Stomach (tissue), 9 donors: Measurements from ENCODE around the gene TH. TPM values are rescaled to one million over a fixed set of nuclear protein-coding genes. Genes with fewer than 3 reads are reported as not detected.
A peak's percentile ranks its signal among the peaks of the same experiment; 100 is the strongest.

Experiments
- DNase-seq, 2 donors: peaks; one replicate each; pipeline versions ENCODE4 v3.0.0 to v3.0.0-alpha.2; 2013 to 2019
- H3K27ac ChIP-seq, 5 donors: fragments of 200-600 bp in 4 of 5; sonication (generic) in 4 of 5; one replicate each; pipeline ENCODE4 v1.5.1; 2013 to 2019; ENCODE audit warnings: mild to moderate bottlenecking in 1 of 5, moderate library complexity in 1 of 5
- H3K27me3 ChIP-seq, 3 donors: fragments of 200-600 bp; sonication (generic); one replicate each; pipeline ENCODE4 v1.5.1; 2017 to 2019; ENCODE audit warnings: mixed run types in 1 of 3
- H3K36me3 ChIP-seq, 4 donors: fragments of 200-600 bp; sonication (generic); 1 replicate in 3 of 4; 2 replicates in 1 of 4; pipeline ENCODE4 v1.5.1; 2016 to 2019
- H3K4me1 ChIP-seq, 4 donors: fragments of 200-600 bp; sonication (generic); one replicate each; pipeline ENCODE4 v1.5.1; 2016 to 2019
- H3K4me3 ChIP-seq, 4 donors: fragments of 200-600 bp; sonication (generic) in 3 of 4; one replicate each; pipeline ENCODE4 v1.5.1; 2016 to 2019; ENCODE audit warnings: mild to moderate bottlenecking in 1 of 4
- H3K9me3 ChIP-seq, 4 donors: fragments of 200-600 bp; sonication (generic); one replicate each; pipeline ENCODE4 v1.5.1; 2016 to 2019
- CTCF ChIP-seq, 7 experiments: fragments of 450-650 bp in 4 of 7; fragments of 200-600 bp in 3 of 7; sonication (generic) in 3 of 7; IDR thresholded peaks; one replicate each; pipeline ENCODE4 v1.5.1; 2016 to 2019; ENCODE audit warnings: antibody characterized with exemption in 7 of 7, control low read depth in 2 of 7, mild to moderate bottlenecking in 1 of 7
- EP300 ChIP-seq: sonication (generic); formaldehyde crosslinking; IDR thresholded peaks from one replicate; pipeline ENCODE4 v1.6.1; 2017; ENCODE audit warnings: antibody characterized with exemption
- POLR2A ChIP-seq, 4 donors: fragments of 450-650 bp; IDR thresholded peaks; one replicate each; pipeline ENCODE4 v1.6.1; 2016; ENCODE audit warnings: antibody characterized with exemption in 4 of 4, control low read depth in 2 of 4, mild to moderate bottlenecking in 1 of 4, moderate library complexity in 1 of 4
- POLR2AphosphoS5 ChIP-seq, 3 donors: sonication (generic); formaldehyde crosslinking; IDR thresholded peaks; one replicate each; pipeline ENCODE4 v1.6.1; 2016; ENCODE audit warnings: antibody characterized with exemption in 3 of 3
- WGBS, 5 donors: extraction: QIAGEN DNeasy Blood & Tissue Kit in 3 of 5; methylation state at CpG; one replicate each; pipeline versions ENCODE4 v1.1.5 to v1.1.7; 2013 to 2018; 5-methylcytosine and 5-hydroxymethylcytosine counted together
- intact Hi-C: fragments of 100-400 bp; cut with DNase I; formaldehyde crosslinking; loops from one replicate; pipeline ENCODE4 v1.15.1; 2023; ENCODE audit warnings: low total_unique reads
- polyA plus RNA-seq, 3 donors: library from polyadenylated mRNA; stranded (reverse); fragments of 200-250 nt; gene quantifications; one replicate each; pipeline ENCODE4 v1.2.3, GENCODE V29; 2013
- total RNA-seq, 5 donors: library from RNA; depleted of rRNA; stranded (reverse); fragments of >200 nt; gene quantifications; one replicate each; pipeline versions ENCODE4 v1.1.0 to v1.2.3, GENCODE V29; 2014 to 2016
- donor health status: healthy with polysubstance abuse.
- donor health status: Bipolar disorder and iron deficiency.
- donor health status: healthy.

Gene TH
- total and polyA plus RNA-seq, 8 donors: 0.13 to 1.7 TPM; not detected in 6

GRCh38 chr11:2209370-2209801, 37.8 kb upstream of the TH start:
- intact Hi-C loops: no loop called here
- Histone ChIP-seq H3K36me3 (no peaks in the 10 kb centered on the region), H3K4me1 (peaks cover 6 to 47% (median 33%) of the 10 kb centered on the region in 4 donors), H3K27ac (peak overlapping the region in 3 of 5 donors; percentile 54 to 72 (median 58)), H3K9me3 (peaks cover 0 to 7% (median 5%) of the 10 kb centered on the region in 4 donors), H3K27me3 (peaks cover 0 to 16% (median 0%) of the 10 kb centered on the region in 3 donors), H3K4me3 (no peak overlapping the region)
- no peak for TF ChIP-seq EP300
- TF ChIP-seq POLR2A (IDR thresholded peaks at IDR 0.05): no peak
- no peak for TF ChIP-seq CTCF (IDR thresholded peaks at IDR 0.05)
- no peak for TF ChIP-seq POLR2AphosphoS5 (IDR thresholded peaks at IDR 0.05)
- 80 to 93% (median 89%) methylated on average over 9 to 11 of the region's 11 CpGs for WGBS, 5 donors
- no peak for DNase-seq

GRCh38 chr11:2208691-2209369, 37.2 kb upstream of the TH start:
- TF ChIP-seq CTCF (IDR thresholded peaks at IDR 0.05) (peak in 2 of 7 experiments; percentile 31 to 45), EP300 (no peak)
- H3K36me3 ChIP-seq: no peaks in the 10 kb centered on the region
- no peak overlapping the region for H3K4me3 ChIP-seq
- H3K27me3 ChIP-seq: peaks cover 0 to 16% (median 0%) of the 10 kb centered on the region in 3 donors
- intact Hi-C loops: no loop called here
- H3K4me1 ChIP-seq: peaks cover 6 to 49% (median 35%) of the 10 kb centered on the region in 4 donors
- DNase-seq: peak; percentile 64 to 85
- H3K27ac ChIP-seq: peak overlapping the region in 3 of 5 donors; percentile 54 to 72 (median 58)
- 38 to 90% (median 51%) methylated on average over 11 to 24 of the region's 24 CpGs for WGBS, 5 donors
- peaks cover 0 to 7% (median 5%) of the 10 kb centered on the region in 4 donors for H3K9me3 ChIP-seq

- WGBS, 5 donors: 72 to 88% (median 76%) methylated on average over 22 to 24 of the region's 24 CpGs
- Histone ChIP-seq H3K27me3 (peaks cover 0 to 16% (median 0%) of the 10 kb centered on the region in 3 donors), H3K9me3 (peaks cover 0 to 7% (median 5%) of the 10 kb centered on the region in 4 donors), H3K36me3 (no peaks in the 10 kb centered on the region), H3K4me3 (no peak overlapping the region), H3K27ac (peak overlapping the region in 2 of 5 donors; percentile 2 to 72), H3K4me1 (peaks cover 8 to 51% (median 42%) of the 10 kb centered on the region in 4 donors)
- DNase-seq: peak in 1 of 2 donors; percentile 19
- TF ChIP-seq CTCF (IDR thresholded peaks at IDR 0.05): no peak
- no peak for TF ChIP-seq POLR2A (IDR thresholded peaks at IDR 0.05)
- no peak for TF ChIP-seq EP300
- no peak for TF ChIP-seq POLR2AphosphoS5 (IDR thresholded peaks at IDR 0.05)
- intact Hi-C loops: no loop called here
Observed at GRCh38 chr11:2207773-2208621, 36.4 kb upstream of the TH start.

- DNase-seq: peak in 1 of 2 donors; percentile 20
- no peak overlapping the region for H3K27ac ChIP-seq
- H3K9me3 ChIP-seq: peaks cover 0 to 7% (median 5%) of the 10 kb centered on the region in 4 donors
- H3K4me1 ChIP-seq: peaks cover 15 to 55% (median 48%) of the 10 kb centered on the region in 4 donors
- 82 to 93% (median 91%) methylated on average over 6 to 11 of the region's 11 CpGs for WGBS, 5 donors
- no peak overlapping the region for H3K4me3 ChIP-seq
- intact Hi-C loops: no loop called here
- H3K27me3 ChIP-seq: peaks cover 0 to 16% (median 0%) of the 10 kb centered on the region in 3 donors
- H3K36me3 ChIP-seq: no peaks in the 10 kb centered on the region
- TF ChIP-seq POLR2A (IDR thresholded peaks at IDR 0.05) (no peak), CTCF (IDR thresholded peaks at IDR 0.05) (no peak), EP300 (no peak), POLR2AphosphoS5 (IDR thresholded peaks at IDR 0.05) (no peak)
Observed at GRCh38 chr11:2207212-2207611, 35.6 kb upstream of the TH start.
